ENCODE results near the gene BECN2. TPM values are rescaled to one million over a fixed set of nuclear protein-coding genes. Genes with fewer than 3 reads are reported as not detected.

The BECN2 gene
- total and polyA plus RNA-seq, 5 donors from 2014 or later = not detected

Other genes starting within 250 kb of the BECN2 start
- gene EXO1, start 109.6 kb upstream of the BECN2 start, total RNA-seq = 2.3 TPM
- 1 to 10 TPM in 3 of 4 donors, under 1 TPM in 1; 0.83 to 2.7 (median 1.8) TPM for gene EXO1, start 109.6 kb upstream of the BECN2 start, polyA plus RNA-seq
- not detected for gene MAP1LC3C, start 41.3 kb downstream of the BECN2 start, total RNA-seq
- not detected for gene MAP1LC3C, start 41.3 kb downstream of the BECN2 start, polyA plus RNA-seq

Measured in CD4-positive, CD25-positive, alpha-beta regulatory T cell (primary cell).